Body of pancreas (tissue), 4 donors: ENCODE results near the gene SH3D19. TPM values are rescaled to one million over a fixed set of nuclear protein-coding genes. Genes with fewer than 3 reads are reported as not detected.
"Not testable (repeated sequence)": the region's sequence is repeated elsewhere in the genome, so short reads cannot be mapped to it uniquely, and the experiment has no call there.

Experiments used
- ATAC-seq: fragments of 150-250 bp; one replicate; pipeline ENCODE4 v1.9.1; 2016
- DNase-seq, 4 donors: peaks; one replicate each; pipeline ENCODE4 v3.0.0-alpha.2; 2019
- H3K27ac ChIP-seq, 4 donors: fragments of 200-600 bp; sonication (generic); 1 replicate in 3 of 4; 2 replicates in 1 of 4; pipeline versions ENCODE4 v1.5.1 to v1.6.1; 2016 to 2019; ENCODE audit warnings: mild to moderate bottlenecking in 1 of 4, mixed read lengths in 1 of 4, moderate library complexity in 1 of 4
- H3K27me3 ChIP-seq, 2 donors: fragments of 200-600 bp; sonication (generic); one replicate each; pipeline ENCODE4 v1.6.0; 2016; ENCODE audit warnings: mild to moderate bottlenecking in 1 of 2
- H3K36me3 ChIP-seq, 2 donors: fragments of 200-600 bp; sonication (generic); replicated peaks in 1 of 2; 2 replicates each; pipeline ENCODE4 v1.5.1; 2016; ENCODE audit warnings: low read depth in 2 of 2; ENCODE audit not compliant: insufficient read depth in 1 of 2
- H3K4me1 ChIP-seq: fragments of 200-600 bp; sonication (generic); one replicate; pipeline ENCODE4 v1.6.0; 2016
- H3K4me3 ChIP-seq, 2 donors: fragments of 200-600 bp; sonication (generic); 1 replicate in 1 of 2; 2 replicates in 1 of 2; pipeline ENCODE4 v1.5.1; 2016 to 2019
- H3K9me3 ChIP-seq, 3 donors: fragments of 200-600 bp; sonication (generic); 1 replicate in 2 of 3; 2 replicates in 1 of 3; pipeline ENCODE4 v1.5.1; 2016
- POLR2A ChIP-seq, 3 donors: fragments of 450-650 bp; IDR thresholded peaks; one replicate each; pipeline ENCODE4 v1.6.1; 2016; ENCODE audit warnings: antibody characterized with exemption in 3 of 3, mild to moderate bottlenecking in 2 of 3
- WGBS, 2 donors: methylation state at CpG; one replicate each; pipeline ENCODE4 v1.1.5; 2017; 5-methylcytosine and 5-hydroxymethylcytosine counted together
- intact Hi-C: fragments of 100-400 bp; cut with DNase I; formaldehyde crosslinking; loops from one replicate; pipeline ENCODE4 v1.15.1; 2023
- total RNA-seq, 2 donors: library from RNA; depleted of rRNA; stranded (reverse); fragments of >200 nt; gene quantifications; one replicate each; pipeline ENCODE4 v1.1.0, GENCODE V29; 2016
- TF ChIP-seq, protein P1 (sequence below), 7 experiments: fragments of 450-650 bp in 4 of 7; fragments of 200-600 bp in 3 of 7; sonication (generic) in 3 of 7; IDR thresholded peaks; one replicate each; pipeline ENCODE4 v1.5.1; 2016 to 2019; ENCODE audit warnings: antibody characterized with exemption in 7 of 7

The SH3D19 gene
- total RNA-seq, 2 donors from 2014 or later: 38.1 to 42.8 TPM

- no peaks in the 10 kb centered on the region for H3K4me1 ChIP-seq
- H3K36me3 ChIP-seq: no peaks in the 10 kb centered on the region
- ATAC-seq (no peak), DNase-seq (no peak)
- H3K4me3 ChIP-seq: no peak overlapping the region
- no peak overlapping the region for H3K27ac ChIP-seq
- TF ChIP-seq POLR2A (IDR thresholded peaks at IDR 0.05): no peak
- TF ChIP-seq, protein P1, sequence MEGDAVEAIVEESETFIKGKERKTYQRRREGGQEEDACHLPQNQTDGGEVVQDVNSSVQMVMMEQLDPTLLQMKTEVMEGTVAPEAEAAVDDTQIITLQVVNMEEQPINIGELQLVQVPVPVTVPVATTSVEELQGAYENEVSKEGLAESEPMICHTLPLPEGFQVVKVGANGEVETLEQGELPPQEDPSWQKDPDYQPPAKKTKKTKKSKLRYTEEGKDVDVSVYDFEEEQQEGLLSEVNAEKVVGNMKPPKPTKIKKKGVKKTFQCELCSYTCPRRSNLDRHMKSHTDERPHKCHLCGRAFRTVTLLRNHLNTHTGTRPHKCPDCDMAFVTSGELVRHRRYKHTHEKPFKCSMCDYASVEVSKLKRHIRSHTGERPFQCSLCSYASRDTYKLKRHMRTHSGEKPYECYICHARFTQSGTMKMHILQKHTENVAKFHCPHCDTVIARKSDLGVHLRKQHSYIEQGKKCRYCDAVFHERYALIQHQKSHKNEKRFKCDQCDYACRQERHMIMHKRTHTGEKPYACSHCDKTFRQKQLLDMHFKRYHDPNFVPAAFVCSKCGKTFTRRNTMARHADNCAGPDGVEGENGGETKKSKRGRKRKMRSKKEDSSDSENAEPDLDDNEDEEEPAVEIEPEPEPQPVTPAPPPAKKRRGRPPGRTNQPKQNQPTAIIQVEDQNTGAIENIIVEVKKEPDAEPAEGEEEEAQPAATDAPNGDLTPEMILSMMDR (IDR thresholded peaks at IDR 0.05): no peak
- WGBS, 2 donors: 80 to 85% methylated on average over 4 of the region's 4 CpGs
- intact Hi-C loops: no loop called here
- H3K9me3 ChIP-seq: no peaks in the 10 kb centered on the region
- no peaks in the 10 kb centered on the region for H3K27me3 ChIP-seq
These were observed 67.7 kb downstream of the SH3D19 start for GRCh38 chr4:151257704-151258103.

GRCh38 chr4:151256134-151256533 is 69.3 kb downstream of the SH3D19 start:
- no peak for TF ChIP-seq POLR2A (IDR thresholded peaks at IDR 0.05)
- TF ChIP-seq, protein P1 (IDR thresholded peaks at IDR 0.05): no peak
- no peak overlapping the region for H3K4me3 ChIP-seq
- H3K4me1 ChIP-seq: peaks cover 4% of the 10 kb centered on the region
- no peak overlapping the region for H3K27ac ChIP-seq
- DNase-seq (peak in 1 of 4 donors; percentile 44), ATAC-seq (no peak)
- intact Hi-C loops: no loop called here
- no peaks in the 10 kb centered on the region for H3K9me3 ChIP-seq
- 63 to 68% methylated on average over 2 of the region's 2 CpGs for WGBS, 2 donors
- H3K36me3 ChIP-seq: no peaks in the 10 kb centered on the region
- no peaks in the 10 kb centered on the region for H3K27me3 ChIP-seq

- H3K4me1 ChIP-seq, H3K4me3 ChIP-seq, H3K27me3 ChIP-seq, H3K36me3 ChIP-seq, H3K27ac ChIP-seq, H3K9me3 ChIP-seq, DNase-seq, intact Hi-C loops, ATAC-seq: not testable (repeated sequence)
- 84% methylated on average over 8 to 13 of the region's 17 CpGs for WGBS, 2 donors
These were observed 69.7 kb downstream of the SH3D19 start for GRCh38 chr4:151255680-151256079.

- H3K27me3 ChIP-seq, intact Hi-C loops, H3K36me3 ChIP-seq, H3K9me3 ChIP-seq, H3K4me1 ChIP-seq, H3K27ac ChIP-seq, H3K4me3 ChIP-seq, DNase-seq, ATAC-seq: not testable (repeated sequence)
- 95% methylated on average over 4 of the region's 28 CpGs; no CpG with 5 or more reads in 1 of the 2 donors for WGBS, 2 donors
These were observed 70.2 kb downstream of the SH3D19 start for GRCh38 chr4:151255226-151255625.

- H3K9me3 ChIP-seq: no peaks in the 10 kb centered on the region
- ATAC-seq (no peak), DNase-seq (no peak)
- H3K4me3 ChIP-seq: no peak overlapping the region
- H3K27me3 ChIP-seq: no peaks in the 10 kb centered on the region
- TF ChIP-seq, protein P1 (IDR thresholded peaks at IDR 0.05): no peak
- TF ChIP-seq POLR2A (IDR thresholded peaks at IDR 0.05): no peak
- H3K4me1 ChIP-seq: peaks cover 12% of the 10 kb centered on the region
- intact Hi-C loops: no loop called here
- H3K36me3 ChIP-seq: no peaks in the 10 kb centered on the region
- 14 to 17% methylated on average over 2 of the region's 2 CpGs for WGBS, 2 donors
- H3K27ac ChIP-seq: no peak overlapping the region
These were observed 73.7 kb downstream of the SH3D19 start for GRCh38 chr4:151251603-151252304.

GRCh38 chr4:151250706-151251105 is 74.7 kb downstream of the SH3D19 start:
- no peak overlapping the region for H3K27ac ChIP-seq
- H3K4me3 ChIP-seq: no peak overlapping the region
- H3K27me3 ChIP-seq: no peaks in the 10 kb centered on the region
- intact Hi-C loops: no loop called here
- TF ChIP-seq, protein P1 (IDR thresholded peaks at IDR 0.05): no peak
- TF ChIP-seq POLR2A (IDR thresholded peaks at IDR 0.05): no peak
- ATAC-seq (no peak), DNase-seq (no peak)
- H3K36me3 ChIP-seq: no peaks in the 10 kb centered on the region
- peaks cover 16% of the 10 kb centered on the region for H3K4me1 ChIP-seq
- WGBS, 2 donors: 69 to 83% methylated on average over 5 of the region's 5 CpGs
- no peaks in the 10 kb centered on the region for H3K9me3 ChIP-seq
